ENCODE results near the gene EIF5. TPM values are rescaled to one million over a fixed set of nuclear protein-coding genes. Genes with fewer than 3 reads are reported as not detected.

Gene EIF5
- total RNA-seq, 1 experiment from 2014 or later: 356 TPM

DNA sequence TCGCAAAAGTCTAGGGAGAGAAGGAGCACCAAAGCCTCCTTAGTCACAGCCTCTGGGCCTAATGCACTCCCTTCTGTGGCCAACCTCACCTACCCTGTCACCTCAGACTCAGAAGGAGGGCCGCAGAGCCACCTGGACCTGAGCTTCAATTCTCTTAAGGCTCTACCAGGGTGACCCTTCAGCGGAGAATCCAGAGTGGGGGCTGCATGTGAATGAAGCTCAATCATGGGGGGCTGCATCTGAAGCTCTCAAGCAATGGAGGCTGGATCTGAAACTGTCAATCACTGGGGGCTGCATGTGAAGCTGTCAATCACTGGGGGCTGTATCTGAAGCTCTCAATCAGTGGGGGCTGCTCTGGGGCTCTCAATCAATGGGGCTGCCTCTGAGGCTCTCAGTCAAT, 43.1 kb upstream of the EIF5 start:
- Histone ChIP-seq H3K14ac (ENCODE audit: insufficient read depth, low read length) (no peak overlapping the region; the same call in 1 of the 2 replicates), H2AK5ac (ENCODE audit: insufficient read length, low read length) (no peak overlapping the region), H3K79me1 (ENCODE audit: insufficient read depth, low read depth, low read length, poor library complexity, severe bottlenecking) (no peaks in the 10 kb centered on the region), H4K5ac (ENCODE audit: insufficient read length, low read depth, low read length) (no peak overlapping the region), H3K9ac (ENCODE audit: extremely low read depth, insufficient read length, low read length) (no peak overlapping the region), H3T11ph (ENCODE audit: low read length) (no peak overlapping the region), H3K4me1 (ENCODE audit: insufficient read depth, low read length) (no peaks in the 10 kb centered on the region), H3K79me2 (ENCODE audit: insufficient read depth, low read length) (no peaks in the 10 kb centered on the region), H3K27me3 (ENCODE audit: insufficient read depth, low read length) (no peaks in the 10 kb centered on the region), H2BK20ac (ENCODE audit: low read depth, low read length, poor library complexity, severe bottlenecking) (no peak overlapping the region), H3K23me2 (ENCODE audit: insufficient read length, low read depth, low read length, poor library complexity, severe bottlenecking) (peaks cover 3% of the 10 kb centered on the region), H4K8ac (replicated peaks; ENCODE audit: insufficient read length, low read depth, low read length) (no peak overlapping the region), H4K91ac (ENCODE audit: insufficient read length, low read depth, low read length) (no peak overlapping the region), H2BK12ac (ENCODE audit: insufficient read length, low read depth, low read length) (no peak overlapping the region), H2BK5ac (ENCODE audit: insufficient read length, low read length) (no peak overlapping the region), H2BK120ac (ENCODE audit: low read depth, low read length, poor library complexity, severe bottlenecking) (no peak overlapping the region), H4K20me1 (ENCODE audit: control insufficient read depth, insufficient read depth, insufficient read length) (no peaks in the 10 kb centered on the region), H3K18ac (ENCODE audit: insufficient read length, low read depth, low read length) (no peak overlapping the region), H3K27ac (ENCODE audit: insufficient read length, low read depth, low read length) (no peak overlapping the region), H3K23ac (ENCODE audit: insufficient read length, low read depth, low read length) (no peak overlapping the region), H3K9me3 (ENCODE audit: control insufficient read depth, low read depth, low read length) (no peaks in the 10 kb centered on the region), H2BK15ac (ENCODE audit: low read depth, low read length) (no peak overlapping the region), H3K4me2 (ENCODE audit: insufficient read depth, insufficient read length, low read length) (no peak overlapping the region), H3K4ac (ENCODE audit: low read depth, low read length) (no peak overlapping the region), H3K56ac (ENCODE audit: insufficient read length, low read depth, low read length) (no peak overlapping the region), H2AFZ (ENCODE audit: low read length) (no peak overlapping the region)
- H3K27ac Mint-ChIP-seq: no peak overlapping the region
- TF ChIP-seq, protein P1, sequence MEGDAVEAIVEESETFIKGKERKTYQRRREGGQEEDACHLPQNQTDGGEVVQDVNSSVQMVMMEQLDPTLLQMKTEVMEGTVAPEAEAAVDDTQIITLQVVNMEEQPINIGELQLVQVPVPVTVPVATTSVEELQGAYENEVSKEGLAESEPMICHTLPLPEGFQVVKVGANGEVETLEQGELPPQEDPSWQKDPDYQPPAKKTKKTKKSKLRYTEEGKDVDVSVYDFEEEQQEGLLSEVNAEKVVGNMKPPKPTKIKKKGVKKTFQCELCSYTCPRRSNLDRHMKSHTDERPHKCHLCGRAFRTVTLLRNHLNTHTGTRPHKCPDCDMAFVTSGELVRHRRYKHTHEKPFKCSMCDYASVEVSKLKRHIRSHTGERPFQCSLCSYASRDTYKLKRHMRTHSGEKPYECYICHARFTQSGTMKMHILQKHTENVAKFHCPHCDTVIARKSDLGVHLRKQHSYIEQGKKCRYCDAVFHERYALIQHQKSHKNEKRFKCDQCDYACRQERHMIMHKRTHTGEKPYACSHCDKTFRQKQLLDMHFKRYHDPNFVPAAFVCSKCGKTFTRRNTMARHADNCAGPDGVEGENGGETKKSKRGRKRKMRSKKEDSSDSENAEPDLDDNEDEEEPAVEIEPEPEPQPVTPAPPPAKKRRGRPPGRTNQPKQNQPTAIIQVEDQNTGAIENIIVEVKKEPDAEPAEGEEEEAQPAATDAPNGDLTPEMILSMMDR (conservative IDR thresholded peaks at IDR 0.05): no peak
- H3K36me3 Mint-ChIP-seq (ENCODE audit: insufficient read depth in 1 of 3, low read depth in 3 of 3): no peaks in the 10 kb centered on the region; a peak in 1 of 7 replicates
- no CpG with 5 or more reads among the region's 3 CpGs for whole genome bisulfite sequencing (ENCODE audit: extremely low coverage, insufficient read length, low lambda C conversion rate)
- peaks cover 8% of the 10 kb centered on the region for H3K27me3 Mint-ChIP-seq (ENCODE audit: low read depth)
- no peak for DNase-seq
- H3K4me1 Mint-ChIP-seq: peaks cover 5 to 8% of the 10 kb centered on the region in 2 experiments; a peak in 3 of 4 replicates
- H3K9me3 Mint-ChIP-seq: peaks cover 4 to 8% of the 10 kb centered on the region in 2 experiments
- H3K4me3 Mint-ChIP-seq: no peak overlapping the region

Data from H9 (cell line).